Measurements from ENCODE around the gene AGBL4.

DNA sequence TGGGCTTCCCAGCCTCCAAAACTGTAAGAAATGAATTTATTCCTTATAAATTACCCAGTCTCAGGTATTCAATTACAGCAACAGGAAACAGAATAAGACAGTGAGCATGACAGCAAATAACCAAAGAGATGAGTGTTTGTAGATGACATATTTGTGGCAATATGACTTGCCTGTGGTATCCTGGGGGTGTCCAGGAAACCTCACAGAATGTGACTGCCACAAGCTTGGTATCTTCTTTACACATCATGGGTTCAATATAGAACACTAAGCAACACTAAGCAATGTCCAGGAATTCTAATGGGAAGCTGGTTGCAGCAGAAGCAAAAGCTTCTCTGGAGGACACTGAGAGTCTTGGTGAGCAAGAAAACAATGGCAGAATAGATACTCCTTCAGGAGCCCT, 1010.7 kb downstream of the AGBL4 start:
- no peak for TF ChIP-seq POLR2A (IDR thresholded peaks at IDR 0.05; ENCODE audit: low read depth, low read length)
- no peak for TF ChIP-seq TAF1 (IDR thresholded peaks at IDR 0.05; ENCODE audit: borderline replicate concordance, low read depth, low read length)
- no peak for TF ChIP-seq POLR2AphosphoS5 (IDR thresholded peaks at IDR 0.05; ENCODE audit: low read depth, low read length)

Measured in GM12892 (cell line).